WERI-Rb-1 (cell line): ENCODE results near the gene SPIN3.
A peak's percentile ranks its signal among the peaks of the same experiment; 100 is the strongest.
"Not testable (repeated sequence)": the region's sequence is repeated elsewhere in the genome, so short reads cannot be mapped to it uniquely, and the experiment has no call there.

ENCODE experiments used
- DNase-seq: peaks from one replicate; pipeline ENCODE4 v3.0.0-alpha.2; 2020
- H3K27ac ChIP-seq: fragments of 250-450 bp; sonication (Bioruptor Pico); 2 replicates; pipeline ENCODE4 v1.5.1; 2020; ENCODE audit warnings: mild to moderate bottlenecking, moderate library complexity
- H3K27me3 ChIP-seq: fragments of 250-450 bp; sonication (Bioruptor Pico); 2 replicates; pipeline ENCODE4 v1.5.1; 2021; ENCODE audit warnings: mild to moderate bottlenecking, low read depth, moderate library complexity; ENCODE audit not compliant: insufficient read depth, severe bottlenecking
- H3K36me3 ChIP-seq: fragments of 250-450 bp; sonication (Bioruptor Pico); 2 replicates; pipeline ENCODE4 v1.5.1; 2020; ENCODE audit warnings: mild to moderate bottlenecking, moderate library complexity
- H3K4me3 ChIP-seq: 2 replicates; pipeline ENCODE4 v1.5.1; 2011; ENCODE audit warnings: low read depth, mild to moderate bottlenecking, control low read depth, low read length
- H3K9me3 ChIP-seq: fragments of 250-450 bp; sonication (Bioruptor Pico); 2 replicates; pipeline ENCODE4 v1.5.1; 2021; ENCODE audit warnings: mild to moderate bottlenecking, moderate library complexity; ENCODE audit not compliant: severe bottlenecking
- CTCF ChIP-seq: IDR thresholded peaks from 2 replicates; pipeline ENCODE4 v1.5.1; 2011; ENCODE audit warnings: low read depth, mild to moderate bottlenecking, control low read depth, inconsistent platforms, low read length

The SPIN3 gene

GRCh38 chrX:56995271-56995994, at the start of gene SPIN3:
Gene SPIN3 (minus strand): TSS chrX:56995541. CDS start chrX:56994947, 594 bp downstream.
- H3K9me3 ChIP-seq: no peaks in the 10 kb centered on the region
- peak within 1 kb of the TSS; percentile 39 for H3K4me3 ChIP-seq
- H3K27ac ChIP-seq: peak within 1 kb of the TSS; percentile 36; the same call in 1 of the 2 replicates
- DNase-seq: peak; percentile 76
- peaks cover 20% of the 10 kb centered on the region for H3K27me3 ChIP-seq
- TF ChIP-seq CTCF: no peak
- H3K36me3 ChIP-seq: no peaks in the 10 kb centered on the region; the same call in 1 of the 2 replicates

GRCh38 chrX:57044245-57044644, 48.9 kb upstream of the SPIN3 start:
- H3K27me3 ChIP-seq: peaks cover 30% of the 10 kb centered on the region
- no peak for TF ChIP-seq CTCF
- no peak for DNase-seq
- H3K4me3 ChIP-seq: no peak overlapping the region
- H3K36me3 ChIP-seq: no peaks in the 10 kb centered on the region
- H3K27ac ChIP-seq: no peak overlapping the region
- no peaks in the 10 kb centered on the region for H3K9me3 ChIP-seq

GRCh38 chrX:57037265-57037664, 41.9 kb upstream of the SPIN3 start:
- DNase-seq, H3K27ac ChIP-seq, H3K36me3 ChIP-seq, H3K9me3 ChIP-seq, H3K4me3 ChIP-seq: not testable (repeated sequence)
- peaks cover 11% of the 10 kb centered on the region for H3K27me3 ChIP-seq

- no peak for TF ChIP-seq CTCF
- no peaks in the 10 kb centered on the region for H3K9me3 ChIP-seq
- peaks cover 20% of the 10 kb centered on the region for H3K27me3 ChIP-seq
- peak overlapping the region; percentile 39 for H3K4me3 ChIP-seq
- no peaks in the 10 kb centered on the region; the same call in 1 of the 2 replicates for H3K36me3 ChIP-seq
- DNase-seq: no peak
- no peak overlapping the region for H3K27ac ChIP-seq
Measured at GRCh38 chrX:56994375-56995270, 718 bp downstream of the SPIN3 start.

- Histone ChIP-seq H3K4me3 (no peak overlapping the region), H3K9me3 (no peaks in the 10 kb centered on the region), H3K27ac (no peak overlapping the region), H3K36me3 (no peaks in the 10 kb centered on the region), H3K27me3 (peaks cover 3% of the 10 kb centered on the region)
- DNase-seq: no peak
- no peak for TF ChIP-seq CTCF
Measured at GRCh38 chrX:56987741-56988140, 7.6 kb downstream of the SPIN3 start.

GRCh38 chrX:56986138-56986537, 9.2 kb downstream of the SPIN3 start:
- no peaks in the 10 kb centered on the region for H3K9me3 ChIP-seq
- DNase-seq: no peak
- no peak overlapping the region for H3K27ac ChIP-seq
- peaks cover 3% of the 10 kb centered on the region for H3K27me3 ChIP-seq
- no peak for TF ChIP-seq CTCF
- no peaks in the 10 kb centered on the region for H3K36me3 ChIP-seq
- no peak overlapping the region for H3K4me3 ChIP-seq
